Measurements from ENCODE around the gene MEX3D. TPM values are rescaled to one million over a fixed set of nuclear protein-coding genes. Genes with fewer than 3 reads are reported as not detected.

Gene MEX3D
- total RNA-seq, 1 experiment from 2014 or later = 70.4 TPM

DNA sequence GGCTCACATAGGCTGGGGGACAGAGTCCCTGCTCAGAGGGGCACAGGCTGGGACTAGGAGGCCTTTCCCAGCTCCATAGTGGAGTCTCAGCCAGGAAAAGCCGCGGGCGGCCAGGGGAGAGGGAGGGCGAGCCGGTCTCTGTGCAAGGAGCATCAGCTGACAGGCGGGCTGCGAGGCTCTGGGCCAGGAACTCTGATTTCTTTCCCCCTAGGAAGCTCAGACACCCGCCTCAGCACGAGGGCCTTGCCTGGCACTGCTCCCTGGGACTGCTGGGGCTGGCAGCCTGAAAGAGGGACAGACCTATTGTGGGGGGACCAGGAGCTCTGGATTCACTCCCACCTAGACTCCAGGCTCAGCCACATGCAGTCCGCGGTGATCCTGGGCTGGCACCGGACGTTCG is 46.5 kb downstream of the MEX3D start:
- Histone ChIP-seq H2BK15ac (ENCODE audit: low read depth, low read length) (no peak overlapping the region), H3K56ac (ENCODE audit: insufficient read length, low read depth, low read length) (no peak overlapping the region), H3K27me3 (ENCODE audit: insufficient read depth, low read length) (peaks cover 16% of the 10 kb centered on the region; the same call in 1 of the 2 replicates), H2BK5ac (ENCODE audit: insufficient read length, low read length) (no peak overlapping the region), H3K9ac (ENCODE audit: extremely low read depth, insufficient read length, low read length) (no peak overlapping the region), H3K23ac (ENCODE audit: insufficient read length, low read depth, low read length) (no peak overlapping the region), H3K79me2 (ENCODE audit: insufficient read depth, low read length) (no peaks in the 10 kb centered on the region), H4K5ac (ENCODE audit: insufficient read length, low read depth, low read length) (no peak overlapping the region), H2AFZ (ENCODE audit: low read length) (no peak overlapping the region), H2BK120ac (ENCODE audit: low read depth, low read length, poor library complexity, severe bottlenecking) (no peak overlapping the region), H3K4me2 (ENCODE audit: insufficient read depth, insufficient read length, low read length) (no peak overlapping the region), H2AK5ac (ENCODE audit: insufficient read length, low read length) (no peak overlapping the region), H2BK12ac (ENCODE audit: insufficient read length, low read depth, low read length) (no peak overlapping the region), H3K4me1 (ENCODE audit: insufficient read depth, low read length) (no peaks in the 10 kb centered on the region), H3K79me1 (ENCODE audit: insufficient read depth, low read depth, low read length, poor library complexity, severe bottlenecking) (no peaks in the 10 kb centered on the region), H3K23me2 (ENCODE audit: insufficient read length, low read depth, low read length, poor library complexity, severe bottlenecking) (peaks cover 2% of the 10 kb centered on the region), H4K91ac (ENCODE audit: insufficient read length, low read depth, low read length) (no peak overlapping the region), H3K9me3 (ENCODE audit: control insufficient read depth, low read depth, low read length) (no peaks in the 10 kb centered on the region), H4K20me1 (ENCODE audit: control insufficient read depth, insufficient read depth, insufficient read length) (peaks cover 3% of the 10 kb centered on the region), H2BK20ac (ENCODE audit: low read depth, low read length, poor library complexity, severe bottlenecking) (no peak overlapping the region), H3K4ac (ENCODE audit: low read depth, low read length) (no peak overlapping the region), H3K14ac (ENCODE audit: insufficient read depth, low read length) (no peak overlapping the region), H3K27ac (ENCODE audit: insufficient read length, low read depth, low read length) (no peak overlapping the region), H3K18ac (ENCODE audit: insufficient read length, low read depth, low read length) (no peak overlapping the region), H4K8ac (replicated peaks; ENCODE audit: insufficient read length, low read depth, low read length) (no peak overlapping the region), H3T11ph (ENCODE audit: low read length) (no peak overlapping the region)
- Mint-ChIP-seq H3K27ac (no peak overlapping the region), H3K36me3 (ENCODE audit: insufficient read depth in 1 of 3, low read depth in 3 of 3) (no peaks in the 10 kb centered on the region), H3K27me3 (ENCODE audit: low read depth) (peaks cover 84% of the 10 kb centered on the region), H3K4me3 (no peak overlapping the region), H3K9me3 (peaks cover 0 to 9% of the 10 kb centered on the region in 2 experiments; a peak in 3 of 5 replicates), H3K4me1 (peaks cover 6 to 7% of the 10 kb centered on the region in 2 experiments; a peak in 3 of 4 replicates)
- DNase-seq = no peak
- WGBS (ENCODE audit: extremely low coverage, insufficient read length, low lambda C conversion rate) = no CpG with 5 or more reads among the region's 14 CpGs
- TF ChIP-seq, protein P1, sequence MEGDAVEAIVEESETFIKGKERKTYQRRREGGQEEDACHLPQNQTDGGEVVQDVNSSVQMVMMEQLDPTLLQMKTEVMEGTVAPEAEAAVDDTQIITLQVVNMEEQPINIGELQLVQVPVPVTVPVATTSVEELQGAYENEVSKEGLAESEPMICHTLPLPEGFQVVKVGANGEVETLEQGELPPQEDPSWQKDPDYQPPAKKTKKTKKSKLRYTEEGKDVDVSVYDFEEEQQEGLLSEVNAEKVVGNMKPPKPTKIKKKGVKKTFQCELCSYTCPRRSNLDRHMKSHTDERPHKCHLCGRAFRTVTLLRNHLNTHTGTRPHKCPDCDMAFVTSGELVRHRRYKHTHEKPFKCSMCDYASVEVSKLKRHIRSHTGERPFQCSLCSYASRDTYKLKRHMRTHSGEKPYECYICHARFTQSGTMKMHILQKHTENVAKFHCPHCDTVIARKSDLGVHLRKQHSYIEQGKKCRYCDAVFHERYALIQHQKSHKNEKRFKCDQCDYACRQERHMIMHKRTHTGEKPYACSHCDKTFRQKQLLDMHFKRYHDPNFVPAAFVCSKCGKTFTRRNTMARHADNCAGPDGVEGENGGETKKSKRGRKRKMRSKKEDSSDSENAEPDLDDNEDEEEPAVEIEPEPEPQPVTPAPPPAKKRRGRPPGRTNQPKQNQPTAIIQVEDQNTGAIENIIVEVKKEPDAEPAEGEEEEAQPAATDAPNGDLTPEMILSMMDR (conservative IDR thresholded peaks at IDR 0.05) = no peak
